Activated naive CD4-positive, alpha-beta T cell treated with anti-CD3 and anti-CD28 coated beads, Interleukin-2, amount 10 ng/mL, durations not matched to agents 7 days and 5 days (primary cell): ENCODE results near the gene VARS2.
"Not testable (repeated sequence)": the region's sequence is repeated elsewhere in the genome, so short reads cannot be mapped to it uniquely, and the experiment has no call there.

Experiments
- CTCF ChIA-PET: fragments of 350-600 bp; sonication (Branson Sonifier 250); formaldehyde crosslinking; loops from one replicate; lab custom pipeline; 2021; ENCODE audit warnings: antibody characterized with exemption; lab: Charles Lee
- DNase-seq: peaks from one replicate; pipeline ENCODE4 v3.0.0-alpha.2; 2020
- H3K27ac Mint-ChIP-seq: one replicate; pipeline ENCODE4 v1.8.0; 2021; ENCODE audit warnings: mild to moderate bottlenecking, moderate library complexity, mixed read lengths
- H3K27me3 Mint-ChIP-seq: one replicate; pipeline ENCODE4 v1.8.0; 2021; ENCODE audit warnings: mild to moderate bottlenecking, mixed read lengths
- H3K36me3 Mint-ChIP-seq: one replicate; pipeline ENCODE4 v1.8.0; 2021; ENCODE audit warnings: mixed read lengths
- H3K4me1 Mint-ChIP-seq: one replicate; pipeline ENCODE4 v1.8.0; 2021; ENCODE audit warnings: mixed read lengths
- H3K4me3 Mint-ChIP-seq: one replicate; pipeline ENCODE4 v1.8.0; 2021; ENCODE audit warnings: mild to moderate bottlenecking, moderate library complexity, mixed read lengths
- H3K9me3 Mint-ChIP-seq: one replicate; pipeline ENCODE4 v1.8.0; 2021; ENCODE audit warnings: mixed read lengths

The VARS2 gene

DNA sequence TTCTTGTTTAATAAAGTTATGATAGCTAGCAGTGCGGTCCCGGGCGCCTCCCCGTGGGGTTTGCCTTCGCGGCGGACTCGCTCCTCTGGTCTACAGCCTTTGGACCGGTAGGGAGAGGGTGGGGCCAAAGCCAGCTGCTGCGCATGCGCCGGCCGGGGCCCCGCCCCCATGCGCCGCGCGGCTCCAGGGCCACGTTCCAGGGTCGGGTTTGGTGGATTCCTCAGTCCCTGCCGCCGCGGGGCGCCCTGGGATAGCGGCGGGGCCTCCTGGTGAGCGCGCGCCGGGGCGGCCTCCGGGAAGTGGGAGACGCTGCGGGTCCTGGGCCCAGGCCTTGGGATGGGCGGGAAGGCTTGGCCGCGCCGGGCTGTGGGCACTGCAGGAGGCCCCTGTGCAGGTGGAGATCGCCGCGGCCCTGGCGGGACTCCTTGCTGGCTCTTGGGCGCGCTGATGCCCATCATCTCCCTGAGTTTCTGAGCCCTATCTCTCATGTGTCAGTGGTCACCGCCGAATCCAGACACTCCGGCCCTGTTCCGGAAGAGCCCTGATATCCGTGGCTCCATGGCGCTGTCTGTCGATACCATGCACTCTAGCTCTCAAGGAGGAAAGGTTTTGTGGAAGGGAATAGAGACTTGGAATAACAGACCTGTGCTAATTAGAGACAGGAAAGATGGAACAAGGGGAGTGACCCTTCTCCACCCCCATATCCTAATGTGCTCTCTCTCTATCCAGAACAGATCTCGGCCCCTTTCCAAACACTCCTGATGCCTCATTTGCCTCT lies at the start of gene VARS2:
TSS of gene VARS2 (plus strand) at position 163 of the 778 bp plus-strand sequence. CDS start at position 762, 599 bp downstream.
- peaks cover 26% of the 10 kb centered on the region for H3K36me3 Mint-ChIP-seq
- CTCF ChIA-PET, result interaction anchor here (0.7 to 11.3 kb wide), 23 partner anchors 8 to 431 kb away, joined by 3 to 202 read pairs (median 4); partner anchors contain the start of genes DDR1 and MUCL3
- H3K9me3 Mint-ChIP-seq, result no peaks in the 10 kb centered on the region
- H3K27ac Mint-ChIP-seq, result peak within 1 kb of the TSS; percentile 90
- peak; percentile 89 for DNase-seq
- no peaks in the 10 kb centered on the region for H3K27me3 Mint-ChIP-seq
- H3K4me3 Mint-ChIP-seq, result peak within 1 kb of the TSS; percentile 88
- peaks cover 27% of the 10 kb centered on the region for H3K4me1 Mint-ChIP-seq

DNA sequence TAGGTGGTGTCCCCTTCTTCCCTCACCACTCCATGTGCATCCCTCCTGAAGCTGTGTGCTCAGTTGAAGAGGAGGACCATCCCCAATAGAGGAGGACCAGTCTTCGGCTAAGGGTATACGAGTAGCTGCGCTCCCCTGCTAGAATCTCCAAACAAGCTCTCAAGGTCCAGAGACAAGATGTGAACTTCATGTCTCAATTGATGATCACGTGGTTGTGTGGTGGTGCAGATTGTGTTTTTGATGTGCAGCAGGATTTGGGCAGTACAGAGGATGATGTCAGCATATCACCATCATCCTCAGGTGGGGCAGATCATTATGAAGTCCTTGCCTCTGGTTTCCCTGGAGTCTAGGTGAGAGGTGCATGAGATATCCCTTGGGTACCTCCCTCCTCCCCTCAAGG lies 49.7 kb upstream of the VARS2 start:
- CTCF ChIA-PET, result interaction anchor here (0.7 kb wide), 1 partner anchor 216 kb away, joined by 3 read pairs; no protein-coding TSS in a partner anchor
- Mint-ChIP-seq H3K27ac (no peak overlapping the region), H3K36me3 (peaks cover 4% of the 10 kb centered on the region), H3K9me3 (peaks cover 15% of the 10 kb centered on the region), H3K4me1 (no peaks in the 10 kb centered on the region), H3K4me3 (no peak overlapping the region), H3K27me3 (peaks cover 9% of the 10 kb centered on the region)
- no peak for DNase-seq

DNA sequence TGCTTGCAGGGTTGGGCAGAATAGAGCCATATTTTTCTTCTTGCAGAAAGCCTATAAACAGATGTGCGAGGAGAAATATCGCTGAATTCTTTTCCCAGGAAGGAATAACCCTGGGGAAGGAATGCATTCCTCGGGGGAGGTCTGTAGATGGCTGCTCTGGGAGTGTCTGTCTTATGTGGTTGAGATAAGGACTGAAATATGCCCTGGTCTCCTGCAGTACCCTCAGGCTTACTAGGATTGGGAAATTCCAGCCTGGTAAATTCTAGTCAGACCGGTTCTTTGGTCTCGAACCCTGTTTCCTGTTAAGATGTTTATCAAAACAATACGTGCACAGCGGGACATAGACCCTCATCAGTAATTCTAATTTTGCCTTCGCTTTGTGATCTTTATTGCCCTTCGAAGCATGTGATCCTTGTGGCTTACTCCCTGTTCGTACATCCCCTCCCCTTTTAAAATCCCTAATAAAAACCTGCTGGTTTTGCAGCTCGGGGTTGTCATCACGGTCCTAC lies 44.7 kb upstream of the VARS2 start:
- not testable (repeated sequence) for DNase-seq, H3K4me3 Mint-ChIP-seq, H3K27ac Mint-ChIP-seq, H3K27me3 Mint-ChIP-seq
- H3K36me3 Mint-ChIP-seq, result peaks cover 20% of the 10 kb centered on the region
- peaks cover 15% of the 10 kb centered on the region for H3K4me1 Mint-ChIP-seq
- CTCF ChIA-PET, result interaction anchor here (1.4 kb wide), 1 partner anchor 41 kb away, joined by 7 read pairs; no protein-coding TSS in a partner anchor
- peaks cover 37% of the 10 kb centered on the region for H3K9me3 Mint-ChIP-seq

DNA sequence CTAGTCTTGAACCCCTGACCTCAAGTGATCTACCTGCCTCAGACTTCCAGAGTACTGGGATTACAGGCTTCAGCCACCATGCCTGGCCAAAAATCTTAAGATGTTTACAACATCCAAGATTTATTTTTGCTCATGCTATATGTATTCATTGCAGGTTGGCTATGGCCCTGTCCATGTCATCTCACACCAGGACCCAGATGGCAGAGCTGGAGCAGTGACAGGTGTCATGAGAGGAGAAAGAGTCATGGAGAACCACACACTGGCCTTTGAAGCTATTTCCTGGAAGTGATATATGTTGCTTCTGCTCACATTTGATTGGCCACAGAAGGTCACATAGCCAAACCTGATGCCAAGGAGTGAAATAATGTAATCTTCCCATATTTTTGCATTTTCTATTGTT lies 43.5 kb upstream of the VARS2 start:
- peaks cover 15% of the 10 kb centered on the region for H3K4me1 Mint-ChIP-seq
- H3K4me3 Mint-ChIP-seq, result no peak overlapping the region
- H3K36me3 Mint-ChIP-seq, result peaks cover 20% of the 10 kb centered on the region
- H3K27me3 Mint-ChIP-seq, result no peaks in the 10 kb centered on the region
- CTCF ChIA-PET, result interaction anchor here (0.7 to 1.4 kb wide), 2 partner anchors 43 to 149 kb away, joined by 3 to 7 read pairs; no protein-coding TSS in a partner anchor
- DNase-seq, result no peak
- peaks cover 37% of the 10 kb centered on the region for H3K9me3 Mint-ChIP-seq
- no peak overlapping the region for H3K27ac Mint-ChIP-seq

DNA sequence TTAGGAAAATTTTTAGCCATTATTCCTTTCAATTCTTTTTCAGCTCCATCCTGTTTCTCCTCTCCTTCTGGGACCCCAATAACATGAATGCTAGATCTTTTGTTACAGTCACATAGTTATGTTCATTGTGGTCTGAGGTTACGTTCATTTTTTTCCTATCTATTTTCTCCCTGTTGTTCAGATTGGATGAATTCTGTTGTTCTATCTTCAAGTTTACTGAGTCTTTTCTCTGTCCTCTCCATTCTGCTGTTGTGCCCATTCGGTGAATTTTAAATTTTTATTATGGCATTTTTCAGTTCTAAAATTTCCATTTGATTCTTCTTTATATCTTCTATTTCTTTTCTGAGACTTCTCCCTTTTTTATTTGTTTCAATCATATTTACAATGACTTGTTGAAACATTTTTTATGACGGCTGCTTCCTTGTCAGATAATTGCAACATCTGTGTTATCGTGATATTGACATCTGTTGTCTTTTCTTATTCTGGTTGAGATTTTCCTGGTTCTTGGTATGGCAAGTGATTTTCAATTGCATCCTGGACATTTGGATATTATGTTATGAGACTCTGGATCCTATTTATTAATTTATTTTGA lies 42.4 kb upstream of the VARS2 start:
- Mint-ChIP-seq H3K36me3 (peaks cover 20% of the 10 kb centered on the region), H3K27ac (peak overlapping the region; percentile 47), H3K9me3 (peaks cover 37% of the 10 kb centered on the region), H3K4me3 (no peak overlapping the region), H3K27me3 (no peaks in the 10 kb centered on the region), H3K4me1 (peaks cover 21% of the 10 kb centered on the region)
- CTCF ChIA-PET, result no interaction called here
- DNase-seq, result no peak

DNA sequence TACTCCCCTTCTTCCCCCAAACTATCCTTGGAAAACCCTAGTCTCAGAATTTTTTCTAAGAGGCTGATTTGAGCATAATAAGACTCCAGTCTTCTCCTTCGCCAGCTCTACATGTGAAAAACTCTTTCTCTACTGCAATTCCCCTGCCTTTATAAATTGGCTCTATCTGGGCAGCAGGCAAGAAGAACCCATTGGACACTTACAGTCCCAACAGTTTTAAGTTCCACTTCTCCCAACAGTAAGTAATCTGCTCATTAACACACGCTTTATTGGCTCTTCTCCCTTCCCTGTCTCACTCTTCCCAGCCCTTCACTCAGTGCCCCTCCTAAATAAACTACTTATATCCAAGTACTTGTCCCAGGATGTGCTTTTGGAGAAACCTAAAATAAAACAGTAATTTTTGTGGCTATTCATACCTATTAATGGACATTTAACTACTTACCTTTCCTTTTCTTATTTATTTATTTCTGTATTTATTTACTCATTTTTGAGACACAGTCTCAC lies 40.8 kb upstream of the VARS2 start:
- H3K9me3 Mint-ChIP-seq, result peaks cover 37% of the 10 kb centered on the region
- H3K36me3 Mint-ChIP-seq, result peaks cover 20% of the 10 kb centered on the region
- CTCF ChIA-PET, result interaction anchor here (0.9 to 1.0 kb wide), 2 partner anchors 51 to 150 kb away, joined by 3 read pairs; no protein-coding TSS in a partner anchor
- H3K4me1 Mint-ChIP-seq, result peaks cover 32% of the 10 kb centered on the region
- H3K27ac Mint-ChIP-seq, result no peak overlapping the region
- no peaks in the 10 kb centered on the region for H3K27me3 Mint-ChIP-seq
- DNase-seq, result no peak
- no peak overlapping the region for H3K4me3 Mint-ChIP-seq

DNA sequence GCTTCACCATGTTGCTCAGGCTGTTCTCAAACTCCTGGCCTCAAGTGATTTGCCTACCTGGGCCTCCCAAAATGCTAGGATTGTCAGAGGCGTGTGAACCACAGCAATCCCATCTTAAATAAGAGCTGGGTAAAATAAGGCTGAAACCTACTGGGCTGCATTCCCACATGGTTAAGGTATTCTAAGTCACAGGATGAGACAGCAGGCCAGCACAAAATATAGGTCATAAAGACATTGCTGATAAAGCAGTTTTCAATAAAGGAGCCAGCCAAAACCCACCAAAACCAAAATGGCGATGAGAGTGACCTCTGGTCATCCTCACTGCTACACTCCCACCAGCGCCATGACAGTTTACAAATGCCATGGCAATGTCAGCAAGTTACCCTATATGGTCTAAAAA lies 40.2 kb upstream of the VARS2 start:
- peaks cover 20% of the 10 kb centered on the region for H3K36me3 Mint-ChIP-seq
- DNase-seq, H3K27me3 Mint-ChIP-seq, H3K4me3 Mint-ChIP-seq, H3K27ac Mint-ChIP-seq: not testable (repeated sequence)
- H3K4me1 Mint-ChIP-seq, result peaks cover 37% of the 10 kb centered on the region
- H3K9me3 Mint-ChIP-seq, result peaks cover 35% of the 10 kb centered on the region
- CTCF ChIA-PET, result interaction anchor here (0.9 kb wide), 1 partner anchor 151 kb away, joined by 3 read pairs; no protein-coding TSS in a partner anchor

DNA sequence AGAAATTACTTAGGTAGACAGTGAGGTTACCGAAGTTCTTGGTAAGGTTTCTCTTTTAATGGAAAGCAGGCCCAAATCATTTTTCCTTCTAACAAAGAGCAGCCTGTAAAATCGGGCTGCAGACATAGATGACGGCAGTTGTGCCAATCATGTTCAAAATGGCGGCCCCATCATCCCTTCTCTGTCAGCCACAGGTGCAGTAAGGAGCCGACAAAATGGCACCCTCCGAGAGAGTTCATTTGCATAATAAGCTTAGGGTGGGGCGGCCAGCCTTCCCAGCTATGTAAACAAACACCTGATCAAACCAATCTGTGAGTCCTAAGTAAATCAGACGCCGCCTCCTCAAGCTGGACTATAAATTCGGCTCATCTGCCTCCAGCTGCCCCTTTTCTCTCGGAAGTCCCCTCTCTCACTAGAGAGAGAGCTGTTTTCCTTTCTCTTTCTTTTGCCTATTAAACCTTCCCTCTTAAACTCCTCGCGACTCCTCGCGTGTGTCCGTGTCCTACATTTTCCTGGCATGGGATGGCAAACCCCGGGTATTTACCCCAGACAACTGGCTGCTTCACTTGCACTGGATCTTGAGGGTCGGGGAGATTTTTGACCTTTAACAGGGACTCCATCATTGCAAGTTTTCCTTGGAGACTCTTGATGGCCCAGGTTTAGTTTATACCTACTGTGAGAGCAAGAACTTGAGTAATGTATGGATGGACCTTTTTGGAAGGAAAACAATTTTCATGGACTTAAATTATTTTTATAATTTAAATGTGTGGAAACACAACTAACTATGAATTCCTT lies 38.6 kb upstream of the VARS2 start:
- H3K27me3 Mint-ChIP-seq, result peaks cover under 1% of the 10 kb centered on the region
- peaks cover 24% of the 10 kb centered on the region for H3K9me3 Mint-ChIP-seq
- peaks cover 11% of the 10 kb centered on the region for H3K36me3 Mint-ChIP-seq
- no peak overlapping the region for H3K27ac Mint-ChIP-seq
- DNase-seq, result no peak
- peaks cover 41% of the 10 kb centered on the region for H3K4me1 Mint-ChIP-seq
- CTCF ChIA-PET, result interaction anchor here (0.6 to 11.6 kb wide), 3 partner anchors 34 to 145 kb away, joined by 4 to 174 read pairs (median 12); no protein-coding TSS in a partner anchor
- no peak overlapping the region for H3K4me3 Mint-ChIP-seq

DNA sequence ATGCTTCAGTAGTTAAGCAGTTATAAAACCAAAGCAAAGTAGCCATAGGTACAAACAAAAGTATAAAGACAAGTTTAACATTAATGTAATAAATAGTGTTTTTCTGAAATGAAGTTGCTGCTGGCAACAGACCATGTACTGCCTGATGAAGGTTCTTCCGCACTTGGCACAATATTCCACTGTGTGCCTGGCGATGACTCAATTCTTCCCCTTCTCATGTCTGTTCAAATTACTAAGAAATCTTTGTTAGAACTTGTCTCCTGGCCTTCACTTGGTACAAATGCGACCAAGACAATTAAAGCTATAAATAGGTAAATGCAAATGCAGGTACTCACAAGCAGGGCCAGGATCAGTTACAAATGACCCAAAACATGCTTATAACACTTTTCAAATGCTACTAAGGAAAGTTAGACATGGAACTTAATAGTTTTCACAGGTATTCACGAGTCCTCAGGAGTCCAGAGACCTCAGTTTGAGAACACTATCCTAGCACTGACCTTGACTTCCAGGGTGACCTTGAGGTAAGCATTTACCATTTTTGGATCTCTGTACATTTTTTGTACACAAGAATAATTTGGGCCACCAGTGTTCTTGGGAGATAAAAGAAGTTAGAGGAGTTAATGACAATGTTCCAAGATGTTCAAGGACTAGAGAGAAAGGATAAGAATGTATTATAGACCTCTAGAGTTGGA lies 37.9 kb upstream of the VARS2 start:
- H3K27me3 Mint-ChIP-seq, result peaks cover 8% of the 10 kb centered on the region
- DNase-seq, result no peak
- H3K27ac Mint-ChIP-seq, result no peak overlapping the region
- CTCF ChIA-PET, result interaction anchor here (0.7 to 11.6 kb wide), 9 partner anchors 8 to 204 kb away, joined by 3 to 174 read pairs (median 5); partner anchors contain the start of gene IER3
- no peak overlapping the region for H3K4me3 Mint-ChIP-seq
- peaks cover 33% of the 10 kb centered on the region for H3K4me1 Mint-ChIP-seq
- peaks cover 11% of the 10 kb centered on the region for H3K36me3 Mint-ChIP-seq
- peaks cover 19% of the 10 kb centered on the region for H3K9me3 Mint-ChIP-seq

DNA sequence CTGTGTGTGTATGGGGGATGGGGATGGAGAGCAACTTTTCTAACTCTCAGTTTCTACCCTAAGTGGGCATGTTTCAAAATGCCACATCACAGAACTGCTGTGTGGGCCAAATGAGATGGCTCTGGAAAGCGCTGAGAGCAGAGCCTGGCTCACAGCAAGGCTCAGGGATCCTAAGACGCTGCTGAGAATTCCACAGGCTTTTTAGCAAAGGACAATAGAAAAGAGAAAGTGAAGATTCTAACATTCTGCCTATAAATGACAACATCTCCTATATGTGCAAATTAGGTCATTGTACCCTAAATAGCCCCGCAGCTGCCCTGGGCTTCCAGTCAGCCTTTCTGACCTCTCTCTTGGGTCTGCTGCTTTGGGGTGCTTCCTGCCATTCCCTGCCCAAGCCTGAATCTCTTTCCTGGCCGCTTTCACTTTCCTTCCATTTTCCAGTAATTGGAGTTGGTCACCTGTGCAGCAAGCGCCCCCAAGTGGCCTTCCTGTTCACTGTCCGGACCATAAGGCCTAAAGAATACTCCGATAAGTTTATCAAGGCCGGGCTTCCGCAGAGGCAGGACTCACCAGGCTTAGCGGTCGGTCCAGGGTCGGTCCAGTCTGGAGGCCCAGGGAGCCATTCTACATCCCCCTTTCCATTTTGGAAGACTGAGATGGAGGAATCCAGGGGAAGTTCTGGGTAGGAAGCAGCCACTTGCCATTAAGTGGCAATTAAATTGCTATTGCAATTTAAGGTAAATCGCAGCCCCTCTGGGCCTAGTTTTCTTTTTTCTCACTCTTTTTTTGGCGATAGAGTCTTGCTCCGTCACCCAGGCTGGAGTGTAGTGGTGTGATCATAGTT lies 36.4 kb upstream of the VARS2 start:
- peaks cover 23% of the 10 kb centered on the region for H3K27me3 Mint-ChIP-seq
- peak; percentile 84 for DNase-seq
- CTCF ChIA-PET, result interaction anchor here (0.6 to 11.6 kb wide), 16 partner anchors 10 to 1017 kb away, joined by 3 to 174 read pairs (median 5); no protein-coding TSS in a partner anchor

DNA sequence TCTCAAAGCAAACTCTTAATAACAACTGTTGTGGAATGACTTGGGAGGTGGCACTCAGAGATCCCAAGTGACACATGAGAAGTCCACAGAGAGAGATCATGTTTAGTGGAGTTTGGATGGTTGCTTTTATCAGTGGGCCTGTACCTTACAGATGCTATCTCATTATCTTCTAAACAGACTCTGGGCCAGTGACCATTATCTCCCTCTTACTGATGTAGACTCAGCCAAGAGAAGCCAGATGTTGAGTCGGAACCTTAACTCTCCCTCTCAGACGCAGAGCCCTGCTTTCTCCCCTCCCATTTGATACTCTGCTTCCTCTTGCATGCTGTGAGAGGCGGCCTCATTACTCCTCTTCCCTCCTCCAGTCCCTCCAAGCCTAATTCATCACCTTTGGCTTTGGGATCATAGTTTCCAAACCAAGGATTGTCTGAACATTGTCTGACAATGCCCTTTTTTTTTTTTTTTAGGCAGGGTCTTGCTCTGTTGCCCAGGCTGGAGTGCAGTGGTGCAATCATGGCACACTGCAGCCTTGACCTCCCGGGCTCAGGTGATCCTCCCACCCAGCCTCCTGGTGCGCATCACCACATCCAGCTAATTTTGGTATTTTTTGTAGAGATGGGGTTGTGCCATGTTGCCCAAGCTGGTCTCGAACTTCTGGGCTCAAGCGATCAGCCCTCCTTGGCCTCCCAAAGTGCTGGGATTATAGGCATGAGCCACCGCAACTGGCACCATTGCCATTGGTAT lies 34.2 kb upstream of the VARS2 start:
- H3K27me3 Mint-ChIP-seq, result peaks cover 38% of the 10 kb centered on the region
- no peak overlapping the region for H3K27ac Mint-ChIP-seq
- CTCF ChIA-PET, result interaction anchor here (1.3 to 11.6 kb wide), 4 partner anchors 10 to 136 kb away, joined by 3 to 174 read pairs (median 16); partner anchors contain the start of gene IER3
- DNase-seq, result no peak
- H3K9me3 Mint-ChIP-seq, result no peaks in the 10 kb centered on the region
- no peaks in the 10 kb centered on the region for H3K36me3 Mint-ChIP-seq
- no peak overlapping the region for H3K4me3 Mint-ChIP-seq
- H3K4me1 Mint-ChIP-seq, result peaks cover 38% of the 10 kb centered on the region

More for the DNA sequence above, 36.4 kb upstream of the VARS2 start:
- H3K4me3 Mint-ChIP-seq, result peak overlapping the region; percentile 50
- H3K27ac Mint-ChIP-seq, result peak overlapping the region; percentile 79
- peaks cover 26% of the 10 kb centered on the region for H3K4me1 Mint-ChIP-seq
- H3K36me3 Mint-ChIP-seq, result peaks cover 4% of the 10 kb centered on the region
- peaks cover 6% of the 10 kb centered on the region for H3K9me3 Mint-ChIP-seq
